ENCODE measurements around the gene SLC16A5.
A peak's percentile ranks its signal among the peaks of the same experiment; 100 is the strongest.

Gene SLC16A5

DNA sequence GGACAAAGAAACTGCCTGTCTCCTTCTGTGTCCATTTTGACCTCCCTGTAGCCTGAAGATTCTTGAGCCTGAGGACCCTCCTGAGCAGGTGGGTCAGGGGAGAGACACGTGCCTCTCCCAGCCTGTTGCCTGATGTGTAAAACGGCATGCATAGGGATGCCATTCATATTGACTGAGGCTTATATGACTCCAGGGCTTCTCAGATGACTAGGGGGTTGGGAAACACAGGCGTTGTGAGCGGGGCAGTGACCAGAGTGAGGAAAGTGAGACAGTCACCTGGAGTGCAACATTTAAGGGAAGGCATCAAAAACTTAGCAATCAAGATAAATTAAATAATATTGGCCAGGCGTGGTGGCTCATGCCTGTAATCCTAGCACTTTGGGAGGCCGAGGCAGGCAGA is 5.1 kb upstream of the SLC16A5 start:
- no peaks in the 10 kb centered on the region for H3K36me3 ChIP-seq
- H3K27me3 ChIP-seq, result no peaks in the 10 kb centered on the region
- H3K9me3 ChIP-seq, result no peaks in the 10 kb centered on the region
- DNase-seq, result no peak
- TF ChIP-seq, protein P1, sequence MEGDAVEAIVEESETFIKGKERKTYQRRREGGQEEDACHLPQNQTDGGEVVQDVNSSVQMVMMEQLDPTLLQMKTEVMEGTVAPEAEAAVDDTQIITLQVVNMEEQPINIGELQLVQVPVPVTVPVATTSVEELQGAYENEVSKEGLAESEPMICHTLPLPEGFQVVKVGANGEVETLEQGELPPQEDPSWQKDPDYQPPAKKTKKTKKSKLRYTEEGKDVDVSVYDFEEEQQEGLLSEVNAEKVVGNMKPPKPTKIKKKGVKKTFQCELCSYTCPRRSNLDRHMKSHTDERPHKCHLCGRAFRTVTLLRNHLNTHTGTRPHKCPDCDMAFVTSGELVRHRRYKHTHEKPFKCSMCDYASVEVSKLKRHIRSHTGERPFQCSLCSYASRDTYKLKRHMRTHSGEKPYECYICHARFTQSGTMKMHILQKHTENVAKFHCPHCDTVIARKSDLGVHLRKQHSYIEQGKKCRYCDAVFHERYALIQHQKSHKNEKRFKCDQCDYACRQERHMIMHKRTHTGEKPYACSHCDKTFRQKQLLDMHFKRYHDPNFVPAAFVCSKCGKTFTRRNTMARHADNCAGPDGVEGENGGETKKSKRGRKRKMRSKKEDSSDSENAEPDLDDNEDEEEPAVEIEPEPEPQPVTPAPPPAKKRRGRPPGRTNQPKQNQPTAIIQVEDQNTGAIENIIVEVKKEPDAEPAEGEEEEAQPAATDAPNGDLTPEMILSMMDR (IDR thresholded peaks at IDR 0.05; ENCODE audit: low read depth, low read length), result no peak
- peaks cover 11% of the 10 kb centered on the region for H3K4me1 ChIP-seq
- H3K4me3 ChIP-seq (ENCODE audit: low read depth, low read length), result no peak overlapping the region

GRCh38 chr17:75084039-75084660 is 3.6 kb upstream of the SLC16A5 start:
- DNase-seq, result no peak
- no peaks in the 10 kb centered on the region for H3K9me3 ChIP-seq
- H3K4me1 ChIP-seq, result peaks cover 3% of the 10 kb centered on the region
- TF ChIP-seq, protein P1 (IDR thresholded peaks at IDR 0.05; ENCODE audit: low read depth, low read length), result no peak
- H3K4me3 ChIP-seq (ENCODE audit: low read depth, low read length), result no peak overlapping the region
- H3K36me3 ChIP-seq, result no peaks in the 10 kb centered on the region
- H3K27me3 ChIP-seq, result no peaks in the 10 kb centered on the region

DNA sequence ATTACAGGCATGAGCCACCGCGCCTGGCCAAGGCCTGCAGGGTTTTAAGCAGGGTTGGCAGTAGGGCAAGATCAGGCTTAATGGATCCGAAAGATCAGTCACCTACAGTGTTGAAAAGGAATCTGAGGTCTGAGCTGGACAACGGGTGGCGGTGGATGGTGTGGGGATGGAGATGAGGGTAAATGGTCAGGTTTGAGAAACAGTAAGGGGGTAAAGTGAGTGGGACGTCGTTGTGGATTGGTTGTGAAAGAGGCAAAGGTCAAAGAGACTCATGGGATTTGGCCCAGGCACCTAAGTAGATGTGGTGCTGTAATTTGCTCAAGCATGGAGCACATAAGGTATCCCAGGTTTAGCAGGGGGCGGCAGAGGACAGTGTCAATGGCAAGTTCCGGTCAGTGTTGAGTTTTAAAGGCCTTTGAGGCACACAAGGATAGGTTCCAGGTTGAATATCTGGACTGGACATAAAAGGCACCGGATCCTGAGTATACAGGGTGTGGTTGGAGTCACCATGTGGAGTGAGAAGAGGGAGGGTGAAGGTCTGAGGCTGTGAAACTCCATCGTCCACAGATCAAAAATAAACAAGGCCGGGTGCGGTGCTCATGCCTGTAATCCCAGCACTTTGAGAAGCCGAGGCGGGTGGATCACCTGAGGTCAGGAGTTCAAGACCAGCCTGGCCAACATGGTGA is 1.1 kb upstream of the SLC16A5 start:
- Histone ChIP-seq H3K4me3 (ENCODE audit: low read depth, low read length) (no peak overlapping the region), H3K9me3 (no peaks in the 10 kb centered on the region), H3K4me1 (no peaks in the 10 kb centered on the region), H3K36me3 (no peaks in the 10 kb centered on the region), H3K27me3 (no peaks in the 10 kb centered on the region)
- TF ChIP-seq, protein P1 (IDR thresholded peaks at IDR 0.05; ENCODE audit: low read depth, low read length), result no peak
- DNase-seq, result no peak

DNA sequence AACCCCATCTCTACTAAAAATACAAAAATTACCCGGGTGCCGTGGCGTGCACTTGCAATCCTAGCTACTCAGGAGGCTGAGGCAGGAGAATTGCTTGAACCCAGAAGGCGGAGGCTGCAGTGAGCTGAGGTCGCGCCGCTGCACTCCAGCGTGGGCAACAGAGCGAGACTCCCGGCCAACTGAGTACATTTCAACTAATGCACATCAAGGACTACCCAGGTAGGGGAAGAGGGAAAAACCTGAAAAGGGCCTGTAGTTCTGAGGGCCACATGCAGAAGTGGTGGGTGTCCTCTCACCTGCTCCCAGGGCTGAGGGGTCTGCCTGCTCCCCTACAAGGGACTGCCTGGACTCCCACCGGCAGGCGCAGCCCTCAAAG is 584 bp upstream of the SLC16A5 start:
- H3K27me3 ChIP-seq, result no peaks in the 10 kb centered on the region
- TF ChIP-seq, protein P1 (IDR thresholded peaks at IDR 0.05; ENCODE audit: low read depth, low read length), result no peak
- peak overlapping the region; percentile 28 for H3K4me3 ChIP-seq (ENCODE audit: low read depth, low read length)
- no peaks in the 10 kb centered on the region for H3K9me3 ChIP-seq
- no peaks in the 10 kb centered on the region for H3K4me1 ChIP-seq
- H3K36me3 ChIP-seq, result no peaks in the 10 kb centered on the region
- DNase-seq, result no peak

- no peaks in the 10 kb centered on the region for H3K4me1 ChIP-seq
- no peaks in the 10 kb centered on the region for H3K9me3 ChIP-seq
- TF ChIP-seq, protein P1 (IDR thresholded peaks at IDR 0.05; ENCODE audit: low read depth, low read length), result no peak
- no peaks in the 10 kb centered on the region for H3K36me3 ChIP-seq
- no peaks in the 10 kb centered on the region for H3K27me3 ChIP-seq
- DNase-seq, result no peak
- H3K4me3 ChIP-seq (ENCODE audit: low read depth, low read length), result no peak overlapping the region
These were observed 987 bp downstream of the SLC16A5 start for GRCh38 chr17:75088465-75089417.
